HUES64 (cell line): ENCODE data around the gene PAQR8.
"Not testable (repeated sequence)": the region's sequence is repeated elsewhere in the genome, so short reads cannot be mapped to it uniquely, and the experiment has no call there.

Source experiments
- H3K27ac ChIP-seq: 2 replicates; pipeline ENCODE4 v1.7.0; 2013; ENCODE audit warnings: low read depth, low read length, inconsistent platforms
- H3K27me3 ChIP-seq: 2 replicates; pipeline ENCODE4 v1.6.1; 2013; ENCODE audit warnings: mild to moderate bottlenecking, low read length; ENCODE audit not compliant: insufficient read depth
- H3K36me3 ChIP-seq: 2 replicates; pipeline ENCODE4 v1.6.1; 2013; ENCODE audit warnings: mild to moderate bottlenecking, low read length; ENCODE audit not compliant: insufficient read depth
- H3K4me1 ChIP-seq: 2 replicates; pipeline ENCODE4 v1.6.1; 2013; ENCODE audit warnings: mild to moderate bottlenecking, low read length, moderate library complexity; ENCODE audit not compliant: insufficient read depth
- H3K4me3 ChIP-seq: 2 replicates; pipeline ENCODE4 v1.5.1; 2013; ENCODE audit warnings: mild to moderate bottlenecking, low read length, moderate library complexity
- H3K9ac ChIP-seq: 2 replicates; pipeline ENCODE4 v1.6.1; 2013; ENCODE audit warnings: mild to moderate bottlenecking, low read depth, low read length
- H3K9me3 ChIP-seq: 2 replicates; pipeline ENCODE4 v1.6.1; 2013; ENCODE audit warnings: low read depth, low read length; ENCODE audit not compliant: insufficient read depth
- WGBS: fragments of 150-250, 120-280 bp; methylation state at CpG from one replicate; pipeline ENCODE4 v1.1.7; 2013; ENCODE audit warnings: missing lambda C conversion rate; 5-methylcytosine and 5-hydroxymethylcytosine counted together

Gene PAQR8

GRCh38 chr6:52381249-52381648 lies 19.3 kb downstream of the PAQR8 start:
- 92% methylated on average over 4 of the region's 4 CpGs for WGBS
- Histone ChIP-seq H3K9ac (no peak overlapping the region), H3K4me1 (0 out of 2 replicates have a peak, but pooled peaks cover 3% of the 10 kb centered on the region), H3K9me3 (no peaks in the 10 kb centered on the region), H3K27me3 (no peaks in the 10 kb centered on the region), H3K36me3 (no peaks in the 10 kb centered on the region), H3K4me3 (no peak overlapping the region), H3K27ac (no peak overlapping the region)

- Histone ChIP-seq H3K9me3 (peaks cover 11% of the 10 kb centered on the region), H3K4me1 (no peaks in the 10 kb centered on the region), H3K36me3 (no peaks in the 10 kb centered on the region), H3K9ac (no peak overlapping the region), H3K4me3 (no peak overlapping the region), H3K27me3 (no peaks in the 10 kb centered on the region), H3K27ac (no peak overlapping the region)
- 82% methylated on average over 2 of the region's 2 CpGs for WGBS
These were observed 22.3 kb downstream of the PAQR8 start for GRCh38 chr6:52384145-52384766.

- 91% methylated on average over 4 of the region's 4 CpGs for WGBS
- no peaks in the 10 kb centered on the region for H3K27me3 ChIP-seq
- H3K4me1 ChIP-seq: no peaks in the 10 kb centered on the region
- H3K9ac ChIP-seq: no peak overlapping the region
- H3K9me3 ChIP-seq: peaks cover 11% of the 10 kb centered on the region
- H3K4me3 ChIP-seq: no peak overlapping the region
- no peaks in the 10 kb centered on the region for H3K36me3 ChIP-seq
- H3K27ac ChIP-seq: no peak overlapping the region
These were observed 23.1 kb downstream of the PAQR8 start for GRCh38 chr6:52385074-52385473.

- not testable (repeated sequence) for H3K36me3 ChIP-seq, H3K4me1 ChIP-seq, H3K27ac ChIP-seq, H3K9ac ChIP-seq, H3K27me3 ChIP-seq, H3K4me3 ChIP-seq
- peaks cover 11% of the 10 kb centered on the region for H3K9me3 ChIP-seq
- 89% methylated on average over 4 of the region's 4 CpGs for WGBS
These were observed 26.2 kb downstream of the PAQR8 start for GRCh38 chr6:52388119-52388518.

- H3K9ac ChIP-seq: no peak overlapping the region
These were observed 26.8 kb downstream of the PAQR8 start for GRCh38 chr6:52388790-52389189.

GRCh38 chr6:52389264-52389625 lies 27.3 kb downstream of the PAQR8 start:
- Histone ChIP-seq H3K4me1 (no peaks in the 10 kb centered on the region), H3K9me3 (peaks cover 11% of the 10 kb centered on the region), H3K4me3 (no peak overlapping the region), H3K9ac (no peak overlapping the region), H3K27me3 (no peaks in the 10 kb centered on the region), H3K27ac (no peak overlapping the region), H3K36me3 (no peaks in the 10 kb centered on the region)
- 92% methylated on average over 1 of the region's 1 CpG for WGBS

More at GRCh38 chr6:52388790-52389189, 26.8 kb downstream of the PAQR8 start:
- Histone ChIP-seq H3K36me3 (no peaks in the 10 kb centered on the region), H3K4me3 (no peak overlapping the region), H3K4me1 (no peaks in the 10 kb centered on the region), H3K27me3 (no peaks in the 10 kb centered on the region), H3K9me3 (peaks cover 11% of the 10 kb centered on the region), H3K27ac (no peak overlapping the region)
- WGBS: 93% methylated on average over 4 of the region's 4 CpGs

- Histone ChIP-seq H3K27me3 (no peaks in the 10 kb centered on the region), H3K9me3 (peaks cover 11% of the 10 kb centered on the region), H3K27ac (no peak overlapping the region), H3K4me3 (no peak overlapping the region), H3K4me1 (no peaks in the 10 kb centered on the region), H3K36me3 (no peaks in the 10 kb centered on the region), H3K9ac (no peak overlapping the region)
- 92% methylated on average over 8 of the region's 8 CpGs for WGBS
These were observed 27.8 kb downstream of the PAQR8 start for GRCh38 chr6:52389626-52390360.

GRCh38 chr6:52390361-52390727 lies 28.4 kb downstream of the PAQR8 start:
- no peak overlapping the region for H3K9ac ChIP-seq
- H3K27me3 ChIP-seq: no peaks in the 10 kb centered on the region
- peaks cover 11% of the 10 kb centered on the region for H3K9me3 ChIP-seq
- WGBS: 84% methylated on average over 4 of the region's 4 CpGs
- no peaks in the 10 kb centered on the region for H3K36me3 ChIP-seq
- no peak overlapping the region for H3K27ac ChIP-seq
- H3K4me3 ChIP-seq: no peak overlapping the region
- H3K4me1 ChIP-seq: no peaks in the 10 kb centered on the region

GRCh38 chr6:52391599-52391998 lies 29.6 kb downstream of the PAQR8 start:
- 83% methylated on average over 1 of the region's 1 CpG for WGBS
- Histone ChIP-seq H3K9ac (no peak overlapping the region), H3K27ac (no peak overlapping the region), H3K9me3 (peaks cover 11% of the 10 kb centered on the region), H3K4me3 (no peak overlapping the region), H3K27me3 (no peaks in the 10 kb centered on the region), H3K4me1 (peaks cover 12% of the 10 kb centered on the region), H3K36me3 (no peaks in the 10 kb centered on the region)

- WGBS: 96% methylated on average over 1 of the region's 1 CpG
- Histone ChIP-seq H3K36me3 (no peaks in the 10 kb centered on the region), H3K27me3 (no peaks in the 10 kb centered on the region), H3K27ac (no peak overlapping the region), H3K4me3 (no peak overlapping the region), H3K9ac (no peak overlapping the region), H3K4me1 (peaks cover 12% of the 10 kb centered on the region), H3K9me3 (peaks cover 1% of the 10 kb centered on the region)
These were observed 31.0 kb downstream of the PAQR8 start for GRCh38 chr6:52392944-52393343.

GRCh38 chr6:52393780-52394179 lies 31.8 kb downstream of the PAQR8 start:
- Histone ChIP-seq H3K4me1 (peaks cover 12% of the 10 kb centered on the region), H3K4me3 (no peak overlapping the region)
- WGBS: 96% methylated on average over 1 of the region's 1 CpG

More at GRCh38 chr6:52393780-52394179, 31.8 kb downstream of the PAQR8 start:
- Histone ChIP-seq H3K27me3 (no peaks in the 10 kb centered on the region), H3K9ac (no peak overlapping the region), H3K27ac (no peak overlapping the region), H3K36me3 (no peaks in the 10 kb centered on the region), H3K9me3 (no peaks in the 10 kb centered on the region)
